ENCODE measurements around the gene AOX1.
"Not testable (repeated sequence)": the region's sequence is repeated elsewhere in the genome, so short reads cannot be mapped to it uniquely, and the experiment has no call there.

AOX1 gene

GRCh38 chr2:200708943-200709342, 123.1 kb downstream of the AOX1 start:
- no peak for DNase-seq (ENCODE audit: extremely low read depth, low read depth)
- TF ChIP-seq CTCF (IDR thresholded peaks at IDR 0.05; ENCODE audit: low read depth, low read length): no peak

GRCh38 chr2:200713003-200713703, 127.3 kb downstream of the AOX1 start:
- peak; percentile 64 for DNase-seq (ENCODE audit: extremely low read depth, low read depth)
- TF ChIP-seq CTCF (IDR thresholded peaks at IDR 0.05; ENCODE audit: low read depth, low read length): peak; percentile 91

GRCh38 chr2:200713704-200714064, 127.9 kb downstream of the AOX1 start:
- no peak for DNase-seq (ENCODE audit: extremely low read depth, low read depth)
- no peak for TF ChIP-seq CTCF (IDR thresholded peaks at IDR 0.05; ENCODE audit: low read depth, low read length)

GRCh38 chr2:200715014-200715413, 129.2 kb downstream of the AOX1 start:
- DNase-seq (ENCODE audit: extremely low read depth, low read depth): not testable (repeated sequence)

- DNase-seq (ENCODE audit: extremely low read depth, low read depth): no peak
- no peak for TF ChIP-seq CTCF (IDR thresholded peaks at IDR 0.05; ENCODE audit: low read depth, low read length)
Observed at GRCh38 chr2:200716386-200716785, 130.6 kb downstream of the AOX1 start.
